HG02840 (cell line): ENCODE data around the gene RAP1GAP.

Source experiments
- ATAC-seq: cut with Tn5 transposase; IDR thresholded peaks from one replicate; pipeline ENCODE4 v1.9.1; 2021; ENCODE audit warnings: mild to moderate bottlenecking, moderate library complexity, moderate number of reproducible peaks; ENCODE audit not compliant: unreplicated experiment, low FRiP score

RAP1GAP gene

DNA sequence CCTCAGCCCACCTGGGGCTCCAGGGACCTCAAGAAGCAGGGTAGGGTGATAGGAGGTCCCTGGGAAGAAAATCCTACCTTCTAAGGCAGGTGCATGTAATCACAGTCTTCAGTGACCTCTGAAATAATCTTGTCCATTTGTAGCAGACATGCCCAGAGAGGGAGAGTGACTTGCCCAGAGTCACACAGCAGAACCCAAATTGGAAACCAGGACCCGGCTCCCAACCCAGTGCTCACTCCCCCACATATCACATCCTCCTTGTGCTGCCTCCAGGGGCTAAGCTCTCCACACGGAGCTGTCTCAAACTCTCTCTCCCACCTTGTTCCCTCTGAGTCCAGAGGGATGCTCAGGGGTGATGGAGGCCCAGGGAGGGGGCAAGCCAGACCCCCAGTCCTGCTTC, 72.5 kb downstream of the RAP1GAP start:
- ATAC-seq: no peak

DNA sequence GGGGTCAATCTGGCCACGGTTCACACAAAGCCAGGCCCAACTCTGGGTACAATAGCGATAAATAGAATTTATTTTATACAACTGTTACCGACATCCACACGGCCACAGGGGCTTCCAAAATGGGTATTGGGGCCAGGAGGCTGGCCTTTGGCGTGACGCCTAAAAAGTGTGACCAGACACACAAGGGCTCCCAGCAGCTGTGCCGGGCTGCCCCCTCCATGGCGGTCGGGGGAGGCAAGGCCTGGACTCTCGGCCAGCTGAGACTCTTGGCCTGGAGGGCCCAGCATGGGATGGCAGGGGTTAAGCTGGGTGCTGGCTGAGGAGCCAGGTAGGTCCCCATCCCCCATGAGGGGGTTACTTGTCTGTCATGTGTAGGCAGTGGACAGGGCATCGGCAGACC, 73.0 kb downstream of the RAP1GAP start:
- no peak for ATAC-seq

DNA sequence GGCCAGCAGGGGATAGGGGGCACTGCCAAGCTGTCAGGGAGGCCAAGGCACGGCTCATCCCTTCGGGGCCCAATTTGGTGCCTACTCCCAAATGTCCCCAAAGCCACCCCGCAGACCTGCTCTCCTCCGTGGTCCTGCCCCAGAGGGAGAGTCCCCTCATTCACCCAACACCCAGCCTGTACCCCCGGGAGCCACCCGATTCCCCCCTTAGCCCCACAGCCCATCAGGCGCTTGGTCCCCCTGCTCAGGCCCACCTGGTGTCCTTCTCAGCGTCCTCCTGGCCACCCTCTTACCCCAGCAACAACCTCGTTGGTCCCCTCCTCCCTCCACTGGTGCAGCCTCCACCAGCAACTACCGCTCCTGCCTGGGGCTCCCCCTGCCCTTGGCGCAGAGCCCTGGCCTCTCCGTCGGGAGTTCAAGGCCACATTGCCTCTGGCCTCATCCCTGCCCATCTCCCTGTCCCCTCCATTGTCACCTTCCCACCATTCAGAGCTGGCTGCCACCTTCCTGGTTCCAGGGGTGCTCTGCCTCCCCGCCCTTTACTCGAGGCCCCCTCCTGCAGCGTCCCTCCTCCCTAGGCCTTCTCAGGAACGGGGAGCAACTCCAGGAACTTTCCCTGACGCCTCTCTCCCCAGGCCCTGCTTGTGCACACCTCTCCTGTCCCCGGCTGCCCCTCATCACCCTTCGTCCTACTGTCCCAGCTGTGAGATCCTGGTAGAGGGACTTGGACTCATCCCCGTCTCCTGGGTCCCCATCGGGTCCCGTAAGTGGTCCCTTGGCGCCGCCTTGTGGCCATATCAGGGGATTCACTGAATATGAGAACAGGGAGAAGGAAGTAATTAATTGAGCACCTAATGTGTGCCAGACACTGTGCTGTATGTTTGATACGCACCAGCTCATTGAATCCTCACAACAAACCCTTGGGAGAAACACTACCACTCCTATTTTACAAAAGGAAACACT, 73.9 kb downstream of the RAP1GAP start:
- ATAC-seq: no peak

DNA sequence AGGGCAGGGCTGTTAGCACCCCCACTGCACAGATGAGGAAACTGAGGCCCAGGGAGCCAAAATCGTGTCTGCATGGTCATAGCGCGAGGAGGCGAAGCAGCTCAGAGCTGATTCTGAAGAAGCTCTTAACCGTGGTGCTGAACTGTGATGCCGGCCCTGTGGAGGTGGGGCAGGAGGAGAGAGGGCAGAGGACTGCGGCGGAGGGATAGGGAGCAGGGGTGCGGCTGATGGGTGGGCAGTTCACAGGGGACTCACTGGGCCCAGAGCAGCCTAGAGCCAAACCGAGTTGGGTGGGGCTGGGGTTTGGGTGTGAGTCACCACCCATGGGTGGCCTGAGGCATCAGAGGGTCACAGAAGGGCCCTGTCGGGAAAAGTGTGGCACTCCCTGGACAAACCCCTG, 74.7 kb downstream of the RAP1GAP start:
- no peak for ATAC-seq

DNA sequence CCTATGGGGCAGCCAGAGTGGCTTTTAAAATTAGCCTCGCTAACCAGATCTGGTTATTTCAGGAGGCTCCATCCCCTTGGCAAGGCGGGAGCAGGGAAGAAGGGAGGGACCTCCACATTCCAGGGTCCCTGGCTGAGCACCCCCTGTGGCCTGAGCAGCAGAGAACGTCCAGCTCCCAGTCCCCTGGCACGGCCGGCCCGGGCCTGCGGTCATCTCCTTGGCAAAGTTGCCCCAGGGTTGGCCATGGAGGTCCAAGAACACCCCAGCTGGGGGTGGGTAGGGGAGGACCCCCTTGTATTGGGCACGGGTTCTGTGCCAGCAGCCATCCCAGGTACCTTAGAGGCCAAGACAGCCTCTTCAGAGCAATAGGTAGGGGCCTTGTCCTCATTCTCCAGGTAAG, 75.9 kb downstream of the RAP1GAP start:
- ATAC-seq: no peak

DNA sequence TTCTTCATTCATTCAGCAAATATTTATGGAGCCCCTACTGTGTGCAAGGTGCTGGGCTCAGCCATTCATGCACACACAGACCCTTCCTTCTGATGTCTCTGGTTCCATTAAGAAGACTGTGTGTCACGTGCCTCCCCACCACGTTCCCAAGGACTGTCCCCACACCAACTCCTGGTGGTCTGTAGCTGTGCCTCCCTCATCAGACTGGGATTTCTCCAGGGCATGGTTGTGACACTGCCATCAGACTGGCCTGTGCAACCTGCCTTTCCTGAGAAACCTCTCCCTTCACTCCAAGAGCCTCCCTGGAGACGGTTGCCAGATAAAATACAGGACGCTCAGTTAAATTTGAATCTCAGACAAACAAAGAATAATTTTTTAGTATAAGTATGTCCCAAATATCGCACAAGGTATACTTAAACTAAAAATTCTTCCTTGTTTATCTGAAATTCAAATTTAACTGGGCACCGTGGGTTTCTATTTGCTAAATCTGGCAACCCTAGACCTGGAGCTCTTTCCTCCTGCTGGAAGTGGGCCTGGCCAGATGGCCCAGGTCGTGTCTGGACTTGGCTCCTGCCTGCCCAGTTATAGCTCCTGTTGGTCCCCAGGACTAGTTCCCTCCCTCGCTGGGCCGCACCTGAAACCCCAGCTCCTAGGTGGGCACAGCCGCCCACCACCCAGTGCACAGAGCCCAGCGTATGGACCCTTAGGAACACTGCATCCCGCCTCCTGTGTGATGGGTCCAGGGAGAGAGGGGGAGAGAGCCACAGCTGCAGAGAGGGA, 76.9 kb downstream of the RAP1GAP start:
- ATAC-seq: no peak

DNA sequence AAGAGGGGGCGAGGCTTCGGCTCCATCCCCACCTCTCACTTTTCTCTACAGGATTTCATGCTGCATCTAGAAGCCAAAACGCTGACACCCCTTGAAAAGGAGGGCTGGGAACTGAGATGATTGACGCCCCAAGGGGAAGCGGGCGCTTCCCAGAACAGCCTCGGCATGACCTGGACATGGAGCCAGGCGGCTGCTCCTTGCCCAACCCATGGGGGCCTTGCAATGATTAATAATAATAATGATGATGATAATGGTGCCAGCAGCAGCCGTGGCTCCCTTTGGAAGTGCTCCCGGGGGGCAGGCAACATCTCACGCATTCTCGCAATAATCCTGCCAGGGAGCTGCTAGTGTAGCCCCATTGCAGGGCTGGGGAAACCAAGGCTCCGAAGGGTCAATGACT, 78.2 kb downstream of the RAP1GAP start:
- no peak for ATAC-seq

DNA sequence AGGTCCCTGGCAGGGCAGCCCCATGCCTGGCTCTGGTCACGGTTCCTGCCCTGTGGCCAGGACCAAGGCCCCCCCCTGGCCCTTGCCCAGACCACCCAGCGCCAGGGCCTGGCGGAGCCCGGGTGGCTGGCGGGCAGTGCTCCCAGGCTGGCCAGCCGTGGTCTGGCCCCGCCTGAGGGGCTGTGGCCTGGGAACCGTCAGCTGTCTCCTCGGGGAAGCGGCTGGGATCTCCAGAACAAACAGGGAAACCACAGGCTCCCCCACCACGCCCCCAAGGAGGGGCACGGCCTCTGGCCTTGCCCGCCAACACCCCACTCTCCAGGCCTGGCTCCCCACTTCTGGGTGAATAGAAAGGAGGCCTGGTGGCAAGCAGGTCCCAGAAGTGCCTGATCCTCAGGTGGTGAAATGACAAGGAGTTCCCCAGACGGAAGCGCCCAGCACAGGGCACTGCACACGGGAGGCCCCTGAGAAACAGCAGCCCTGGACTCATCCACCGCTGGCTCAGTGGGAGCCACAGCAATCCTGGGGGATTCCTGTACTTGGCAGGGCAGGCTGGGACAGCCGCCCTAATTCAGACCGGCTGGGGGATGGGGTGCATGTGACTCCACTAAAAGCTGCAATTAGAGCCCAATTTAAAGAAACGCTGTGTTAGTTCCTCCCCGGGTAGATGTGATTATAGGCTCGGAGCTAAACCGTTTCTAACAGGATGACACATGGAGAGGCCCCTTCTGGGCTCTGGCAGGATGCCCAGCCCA, 78.9 kb downstream of the RAP1GAP start:
- no peak for ATAC-seq

DNA sequence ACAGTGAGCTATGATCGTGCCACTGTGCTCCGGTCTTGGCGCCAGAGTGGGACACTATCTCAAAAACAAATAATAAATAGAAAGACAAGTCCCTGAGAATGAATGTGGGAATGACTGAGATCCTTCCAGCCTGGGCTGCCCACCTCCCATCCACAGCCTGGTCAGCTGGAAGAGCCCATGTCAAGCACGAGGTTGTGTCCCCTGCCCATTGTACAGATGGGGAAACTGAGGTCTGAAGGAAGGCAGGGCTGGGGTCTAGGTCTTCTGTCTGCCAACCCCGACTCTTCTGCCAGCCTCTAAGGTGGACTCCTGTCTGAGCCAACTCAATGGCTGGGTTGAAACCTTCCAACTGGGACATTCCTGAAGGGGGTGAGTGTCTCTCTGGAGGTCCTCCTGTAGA, 79.5 kb downstream of the RAP1GAP start:
- no peak for ATAC-seq

DNA sequence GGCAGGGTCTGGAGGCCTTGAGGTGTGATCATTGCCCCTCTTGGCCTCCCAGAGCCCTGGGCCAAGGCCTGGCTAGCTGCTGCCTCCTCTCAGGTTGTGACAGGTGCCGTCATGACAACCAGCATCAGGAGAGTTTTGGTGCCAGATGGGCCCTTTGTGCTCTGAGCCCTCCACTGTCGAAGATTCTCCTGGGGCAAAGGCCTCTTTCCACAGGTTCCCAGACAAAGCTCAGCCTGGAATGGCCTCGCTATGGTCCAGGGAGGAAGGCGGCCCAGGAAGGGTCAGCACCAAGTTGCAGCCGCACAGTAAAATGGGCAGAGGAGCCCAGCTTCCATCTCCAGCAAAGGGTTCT, 81.6 kb downstream of the RAP1GAP start:
- ATAC-seq: no peak

DNA sequence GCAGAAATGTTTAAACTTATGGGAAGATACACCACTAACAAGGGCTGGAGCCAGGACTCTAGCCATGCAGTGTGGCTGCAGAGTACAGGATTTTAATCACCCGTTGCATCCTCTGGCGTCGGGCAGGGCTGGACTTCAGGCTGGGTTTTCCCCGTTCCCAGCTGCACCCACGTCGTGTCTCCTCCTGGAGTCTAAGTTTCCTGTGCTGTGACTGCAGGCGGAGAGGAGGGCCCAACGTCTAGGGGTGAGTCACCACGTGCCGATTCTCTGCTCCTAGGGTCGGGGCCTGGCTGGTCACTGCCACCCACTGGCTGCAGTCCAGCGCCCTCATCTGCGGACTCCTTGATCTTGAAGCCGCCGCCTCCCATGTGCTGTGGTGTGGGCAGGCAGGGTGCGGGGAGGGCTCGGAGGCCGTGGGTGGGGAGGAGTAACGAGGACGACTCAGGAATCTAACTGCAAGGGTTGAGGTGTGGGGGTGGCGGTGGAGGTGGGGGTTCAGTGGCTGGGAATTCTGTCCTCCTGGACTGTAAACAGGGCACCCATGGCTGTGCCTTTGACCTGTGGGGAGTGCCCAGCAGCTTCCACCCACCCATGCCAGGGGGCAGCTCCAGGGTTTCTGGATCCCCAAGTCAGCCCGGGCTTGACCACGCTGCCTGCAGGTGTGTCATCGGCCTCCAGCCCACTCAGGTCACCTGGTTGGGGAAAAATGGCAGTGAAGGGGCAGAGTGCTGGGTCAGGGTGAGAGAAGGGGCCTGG, 82.1 kb downstream of the RAP1GAP start:
- no peak for ATAC-seq

DNA sequence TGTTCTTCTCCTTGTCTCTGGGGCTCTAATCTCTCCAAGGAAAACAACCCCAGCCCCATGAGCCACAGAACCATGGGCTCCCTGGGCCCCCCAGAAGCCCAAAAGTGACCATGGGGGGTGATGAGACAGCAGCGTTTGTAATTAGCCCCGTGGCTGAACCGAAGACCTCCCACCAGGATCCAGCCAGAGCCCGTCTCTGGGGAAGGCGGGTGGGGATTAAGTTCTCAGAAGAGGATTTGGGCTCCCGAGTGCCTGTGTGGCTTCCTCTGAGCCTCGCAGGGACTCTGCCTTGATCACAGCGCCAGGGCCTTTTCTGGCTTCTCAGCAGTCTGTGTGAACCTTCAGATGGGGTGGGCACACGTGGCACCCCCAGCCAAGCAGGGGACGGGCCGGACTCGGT, 82.9 kb downstream of the RAP1GAP start:
- no peak for ATAC-seq

DNA sequence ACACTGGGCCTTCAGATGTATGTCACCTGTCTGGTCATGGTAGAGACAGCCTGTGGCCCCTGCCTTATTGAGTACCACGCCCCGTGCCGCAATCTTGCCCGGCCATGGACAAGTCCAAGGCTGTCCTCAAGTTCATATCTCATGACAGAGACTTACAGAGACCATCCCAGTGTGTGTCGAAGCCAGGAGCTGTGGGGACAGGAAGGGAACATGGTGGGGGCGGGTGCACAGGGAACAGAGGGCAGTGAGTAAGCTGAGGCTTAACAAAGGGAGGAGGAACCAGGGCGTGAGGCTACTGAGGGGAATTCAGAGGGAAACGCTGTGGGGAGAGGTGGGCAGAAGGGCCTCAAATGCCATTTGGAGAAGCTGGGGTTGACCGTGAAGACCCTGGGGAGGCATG, 84.1 kb downstream of the RAP1GAP start:
- no peak for ATAC-seq

DNA sequence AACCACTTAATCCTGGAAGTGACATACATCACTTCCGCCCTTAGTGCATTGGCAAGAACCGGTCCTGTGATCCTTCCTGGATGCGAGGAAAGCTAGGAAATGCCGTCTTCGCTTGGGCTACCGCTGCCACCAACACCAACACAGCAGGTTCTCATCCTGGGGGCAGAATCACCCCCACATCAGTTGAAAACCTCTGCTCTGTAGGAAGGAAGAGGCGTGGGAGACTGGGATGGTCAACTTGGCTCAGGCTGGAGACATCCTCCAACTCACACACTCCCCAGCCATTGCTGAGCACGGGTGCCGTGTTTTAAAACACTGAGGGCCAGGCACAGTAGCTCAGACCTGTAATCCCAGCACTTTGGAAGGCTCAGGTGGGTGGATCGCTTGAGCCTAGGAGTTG, 85.1 kb downstream of the RAP1GAP start:
- no peak for ATAC-seq

DNA sequence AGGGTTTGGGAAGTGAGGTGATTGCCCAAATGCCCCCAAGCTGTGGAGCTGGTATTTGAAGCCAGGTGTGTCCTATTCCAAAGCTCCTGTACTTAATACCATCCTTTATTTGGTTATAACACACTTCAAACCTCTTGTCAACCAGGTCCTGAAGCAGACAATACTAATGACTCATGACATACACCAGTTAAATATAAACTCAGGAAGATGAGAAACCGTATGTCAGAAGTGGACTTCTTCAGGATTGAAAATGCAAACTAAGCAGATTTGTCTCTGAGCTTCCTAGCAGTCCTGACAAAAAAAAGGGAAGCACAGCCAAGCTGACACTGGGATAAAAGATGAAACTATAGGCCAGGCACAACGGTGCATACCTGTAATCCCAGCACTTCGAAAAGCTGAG, 89.4 kb downstream of the RAP1GAP start:
- ATAC-seq: no peak

DNA sequence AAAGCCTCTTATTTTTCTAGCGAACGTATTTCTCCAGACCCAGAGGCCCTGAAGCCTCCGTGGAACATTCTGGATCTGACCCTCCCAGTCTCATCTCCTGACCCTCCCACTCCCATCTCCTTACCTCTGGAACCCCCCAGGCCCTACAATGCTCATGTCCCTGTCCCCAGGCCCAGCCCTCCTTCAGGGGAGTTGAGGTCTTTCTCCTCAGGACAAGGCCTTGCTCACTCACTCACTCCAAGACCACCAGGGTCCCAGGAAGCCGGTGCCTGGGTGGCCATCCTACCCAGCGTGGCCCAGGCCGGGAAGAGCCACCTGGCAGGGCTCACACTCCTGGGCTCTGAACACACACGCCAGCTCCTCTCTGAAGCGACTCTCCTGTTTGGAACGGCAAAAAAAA, 91.2 kb downstream of the RAP1GAP start:
- no peak for ATAC-seq

DNA sequence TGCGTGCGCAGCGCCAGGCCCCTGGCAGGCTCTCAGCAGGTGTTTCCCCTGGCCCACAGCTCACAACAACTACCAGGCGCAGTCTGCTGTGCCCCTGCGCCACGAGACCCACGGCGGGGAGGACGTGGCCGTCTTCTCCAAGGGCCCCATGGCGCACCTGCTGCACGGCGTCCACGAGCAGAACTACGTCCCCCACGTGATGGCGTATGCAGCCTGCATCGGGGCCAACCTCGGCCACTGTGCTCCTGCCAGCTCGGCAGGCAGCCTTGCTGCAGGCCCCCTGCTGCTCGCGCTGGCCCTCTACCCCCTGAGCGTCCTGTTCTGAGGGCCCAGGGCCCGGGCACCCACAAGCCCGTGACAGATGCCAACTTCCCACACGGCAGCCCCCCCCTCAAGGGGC, 91.8 kb downstream of the RAP1GAP start:
- ATAC-seq: no peak

DNA sequence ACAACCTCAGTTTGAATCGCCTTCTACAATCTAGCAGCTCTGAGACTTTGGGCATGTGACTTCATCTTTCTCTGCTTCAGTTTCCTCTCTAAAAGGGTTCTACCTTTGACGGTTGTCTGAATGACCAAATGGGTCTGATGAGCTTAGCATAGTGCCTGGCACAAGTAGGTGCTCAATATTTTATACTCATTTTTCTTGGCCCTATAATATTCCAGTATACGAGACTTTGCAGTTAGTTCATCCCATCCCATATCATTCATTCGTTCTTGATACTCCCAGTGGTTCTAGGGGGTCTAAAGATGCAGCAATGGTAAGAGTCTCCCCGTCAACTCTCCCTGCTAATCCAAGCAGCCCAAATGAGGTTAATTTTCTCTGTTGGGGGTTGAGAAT, 92.4 kb downstream of the RAP1GAP start:
- no peak for ATAC-seq

DNA sequence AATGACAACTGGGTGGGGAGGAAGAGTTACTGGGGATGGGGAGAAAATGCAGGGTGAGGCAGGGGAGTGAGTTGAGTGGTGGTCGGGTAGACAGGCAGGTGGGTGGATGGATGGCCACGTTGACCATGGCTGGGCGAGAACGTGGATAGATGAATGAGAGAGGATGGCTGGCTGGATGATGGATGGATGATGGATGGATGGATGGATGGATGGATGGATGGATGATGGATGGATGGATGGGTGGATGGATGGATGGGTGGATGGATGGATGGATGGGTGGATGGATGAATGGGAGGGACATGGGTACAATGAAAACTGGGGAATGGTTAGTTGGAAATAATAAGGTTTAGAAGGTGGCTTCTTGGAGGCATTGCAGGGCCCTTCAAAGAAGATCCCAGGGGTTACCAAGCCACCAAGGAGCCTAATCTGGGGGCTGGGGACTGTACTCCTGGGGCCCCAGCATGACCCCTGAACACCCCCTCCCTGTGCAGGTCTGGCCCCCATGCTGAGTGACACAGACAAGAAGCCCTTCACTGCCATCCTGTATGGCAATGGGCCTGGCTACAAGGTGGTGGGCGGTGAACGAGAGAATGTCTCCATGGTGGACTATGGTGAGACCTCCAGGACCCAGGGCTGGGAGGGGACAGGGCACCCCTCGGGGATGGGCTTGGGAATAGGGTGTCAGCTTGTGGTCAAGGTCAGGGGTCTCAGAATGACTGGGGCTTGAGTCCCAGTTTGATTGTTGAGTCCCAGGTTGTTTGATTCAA, 92.9 kb downstream of the RAP1GAP start:
- ATAC-seq: no peak
